IMR-90 (cell line): ENCODE measurements around the gene NDC80. TPM values are rescaled to one million over a fixed set of nuclear protein-coding genes. Genes with fewer than 3 reads are reported as not detected.

Source experiments
- ATAC-seq: fragments of 200-7000 bp; cut with Tn5 transposase; 2 replicates; pipeline ENCODE4 v1.9.1; 2020; ENCODE audit warnings: low read depth, mild to moderate bottlenecking, moderate library complexity
- BruUV-seq: library from RNA; stranded (reverse); fragments of 400-500 nt; replicated peaks from 2 replicates; lab custom pipeline; 2021; lab: Mats Ljungman, UMichigan
- CTCF ChIA-PET: fragments of 300-600 bp; formaldehyde crosslinking; extraction: SDS; loops from one replicate; lab custom pipeline; 2021; ENCODE audit warnings: antibody characterized with exemption; lab: Yijun Ruan, JAX
- POLR2A ChIA-PET: fragments of 300-600 bp; sonication (Branson Sonifier 250); formaldehyde crosslinking; loops from one replicate; lab custom pipeline; 2022; ENCODE audit warnings: antibody characterized with exemption; ENCODE audit not compliant: unreplicated experiment; lab: Charles Lee
- DNase-seq: peaks from one replicate; pipeline ENCODE4 v3.0.0; 2013
- H2AFZ ChIP-seq: replicated peaks from 2 replicates; pipeline ENCODE3; 2013; ENCODE audit warnings: low read length, mild to moderate bottlenecking; ENCODE audit not compliant: poor library complexity
- H2AK5ac ChIP-seq: 2 replicates; pipeline ENCODE4 v1.6.1; 2013; ENCODE audit warnings: low read depth, low read length, inconsistent platforms
- H2AK9ac ChIP-seq: replicated peaks from 2 replicates; pipeline ENCODE3; 2013; ENCODE audit warnings: mild to moderate bottlenecking, low read depth, low read length, moderate library complexity; ENCODE audit not compliant: poor library complexity
- H2BK120ac ChIP-seq: 2 replicates; pipeline ENCODE4 v1.6.1; 2013; ENCODE audit warnings: low read depth, low read length, inconsistent platforms
- H2BK15ac ChIP-seq: 3 replicates; pipeline ENCODE4 v1.6.1; 2013; ENCODE audit warnings: low read depth, low read length, inconsistent platforms
- H2BK20ac ChIP-seq: 2 replicates; pipeline ENCODE4 v1.6.1; 2013; ENCODE audit warnings: low read depth, mild to moderate bottlenecking, inconsistent platforms, low read length, moderate library complexity
- H2BK5ac ChIP-seq: 2 replicates; pipeline ENCODE4 v1.6.1; 2013; ENCODE audit warnings: mild to moderate bottlenecking, low read depth, low read length, inconsistent platforms; ENCODE audit not compliant: poor library complexity, severe bottlenecking
- H3K14ac ChIP-seq: replicated peaks from 2 replicates; pipeline ENCODE4 v1.6.1; 2013; ENCODE audit warnings: low read depth, low read length, inconsistent platforms
- H3K18ac ChIP-seq: 2 replicates; pipeline ENCODE4 v1.6.1; 2013; ENCODE audit warnings: low read depth, low read length, control low read depth
- H3K23ac ChIP-seq: 2 replicates; pipeline ENCODE4 v1.6.1; 2013; ENCODE audit warnings: low read depth, low read length, inconsistent platforms
- H3K27ac ChIP-seq: 2 replicates; pipeline ENCODE4 v1.5.1; 2013; ENCODE audit warnings: mild to moderate bottlenecking, control low read depth, low read length; ENCODE audit not compliant: insufficient read depth
- H3K27me3 ChIP-seq: 2 replicates; pipeline ENCODE4 v1.6.1; 2013; ENCODE audit warnings: low read length; ENCODE audit not compliant: control insufficient read depth, insufficient read depth
- H3K36me3 ChIP-seq: 2 replicates; pipeline ENCODE4 v1.6.1; 2013; ENCODE audit warnings: low read length, mixed read lengths; ENCODE audit not compliant: control insufficient read depth, insufficient read depth
- H3K4ac ChIP-seq: 2 replicates; pipeline ENCODE4 v1.6.1; 2013; ENCODE audit warnings: low read depth, low read length, inconsistent platforms
- H3K4me1 ChIP-seq: 2 replicates; pipeline ENCODE4 v1.6.1; 2013; ENCODE audit warnings: low read length, mixed read lengths; ENCODE audit not compliant: control insufficient read depth, insufficient read depth
- H3K4me2 ChIP-seq: 2 replicates; pipeline ENCODE4 v1.6.1; 2013; ENCODE audit warnings: low read depth, mild to moderate bottlenecking, control low read depth, low read length, moderate library complexity
- H3K4me3 ChIP-seq: 2 replicates; pipeline ENCODE4 v1.5.1; 2013; ENCODE audit warnings: low read depth, mild to moderate bottlenecking, control low read depth, low read length, moderate library complexity; ENCODE audit not compliant: insufficient read depth
- H3K56ac ChIP-seq: 2 replicates; pipeline ENCODE4 v1.6.1; 2013; ENCODE audit warnings: low read length, inconsistent platforms; ENCODE audit not compliant: insufficient read depth; ENCODE audit errors: extremely low read depth
- H3K79me1 ChIP-seq, 2 experiments: 2 replicates each; pipeline ENCODE4 v1.6.1; 2013; ENCODE audit warnings: low read length in 2 of 2, inconsistent platforms in 1 of 2, low read depth in 1 of 2
- H3K9ac ChIP-seq: 2 replicates; pipeline ENCODE4 v1.6.1; 2013; ENCODE audit warnings: low read depth, low read length, control low read depth
- H3K9me1 ChIP-seq: 2 replicates; pipeline ENCODE4 v1.6.1; 2013; ENCODE audit warnings: low read length, inconsistent platforms; ENCODE audit not compliant: insufficient read depth
- H3K9me3 ChIP-seq: 2 replicates; pipeline ENCODE4 v1.6.1; 2013; ENCODE audit warnings: low read length; ENCODE audit not compliant: control insufficient read depth, insufficient read depth
- H4K20me1 ChIP-seq: 2 replicates; pipeline ENCODE4 v1.6.1; 2013; ENCODE audit warnings: low read length, inconsistent platforms; ENCODE audit not compliant: insufficient read depth
- H4K5ac ChIP-seq: 2 replicates; pipeline ENCODE4 v1.6.1; 2013; ENCODE audit warnings: mild to moderate bottlenecking, low read depth, low read length, control low read depth
- H4K8ac ChIP-seq, 2 experiments: 2 replicates each; pipeline ENCODE4 v1.6.1; 2013; ENCODE audit warnings: low read depth in 2 of 2, low read length in 2 of 2, control low read depth in 1 of 2, inconsistent platforms in 1 of 2
- H4K91ac ChIP-seq: 2 replicates; pipeline ENCODE4 v1.6.1; 2013; ENCODE audit warnings: low read depth, low read length, inconsistent platforms; ENCODE audit not compliant: insufficient read depth
- CEBPB ChIP-seq: IDR thresholded peaks from 2 replicates; pipeline ENCODE4 v1.6.1; 2012; ENCODE audit warnings: low read depth, low read length, improper control_type of control experiment
- NFE2L2 ChIP-seq: fragments of 150-350 bp; IDR thresholded peaks from 2 replicates; pipeline ENCODE4 v1.6.1; 2016; ENCODE audit warnings: low read depth, mild to moderate bottlenecking, low read length
- POLR2A ChIP-seq: IDR thresholded peaks from 2 replicates; pipeline ENCODE4 v1.6.1; 2012; ENCODE audit warnings: mild to moderate bottlenecking, low read depth, low read length
- RAD21 ChIP-seq: IDR thresholded peaks from 2 replicates; pipeline ENCODE4 v1.6.1; 2012; ENCODE audit warnings: low read length, improper control_type of control experiment
- RFX5 ChIP-seq: IDR thresholded peaks from 2 replicates; pipeline ENCODE4 v1.8.0; 2012; ENCODE audit warnings: low read depth, mild to moderate bottlenecking, low read length, moderate library complexity
- WGBS, 2 experiments: methylation state at CpG; one replicate each; pipeline versions ENCODE4 v1.1.5 to v1.1.7; 2013; ENCODE audit warnings: missing lambda C conversion rate in 2 of 2; ENCODE audit not compliant: insufficient read length in 1 of 2; ENCODE audit errors: extremely low coverage in 2 of 2; 5-methylcytosine and 5-hydroxymethylcytosine counted together
- dilution Hi-C: fragments of 300-500 bp; cut with HindIII; formaldehyde crosslinking; loops from one replicate; pipeline ENCODE4 v1.14.3; 2018; ENCODE audit warnings: low sequenced_read_pairs; ENCODE audit not compliant: unreplicated experiment
- in situ Hi-C: fragments of 300-500 bp; cut with MboI; formaldehyde crosslinking; loops from 3 replicates; pipeline ENCODE4 v1.14.3; 2019; ENCODE audit warnings: low sequenced_read_pairs, inconsistent platforms, mixed read lengths
- intact Hi-C: fragments of 100-400 bp; cut with micrococcal nuclease; formaldehyde crosslinking; loops from 2 replicates; pipeline ENCODE4 v1.10.0; 2022
- polyA plus RNA-seq, 3 experiments: library from polyadenylated mRNA; depleted of rRNA; stranded (reverse); fragments of >200 nt; gene quantifications; 2 replicates each; pipeline ENCODE4 v1.2.3, GENCODE V29; 2012; ENCODE audit warnings: low replicate concordance in 1 of 3
- total RNA-seq: library from RNA; depleted of rRNA; stranded (reverse); fragments of >200 nt; gene quantifications from 2 replicates; pipeline ENCODE4 v1.2.3, GENCODE V29; 2012
- TF ChIP-seq, protein P1 (sequence below): conservative IDR thresholded peaks from 2 replicates; pipeline ENCODE4 v1.5.1; 2012; ENCODE audit warnings: mild to moderate bottlenecking, low read depth, low read length, improper control_type of control experiment

The NDC80 gene
- total and polyA plus RNA-seq, 2 of the 4 experiments (the other 2 are of a cell fraction), result 11.8 to 15.5 TPM

DNA sequence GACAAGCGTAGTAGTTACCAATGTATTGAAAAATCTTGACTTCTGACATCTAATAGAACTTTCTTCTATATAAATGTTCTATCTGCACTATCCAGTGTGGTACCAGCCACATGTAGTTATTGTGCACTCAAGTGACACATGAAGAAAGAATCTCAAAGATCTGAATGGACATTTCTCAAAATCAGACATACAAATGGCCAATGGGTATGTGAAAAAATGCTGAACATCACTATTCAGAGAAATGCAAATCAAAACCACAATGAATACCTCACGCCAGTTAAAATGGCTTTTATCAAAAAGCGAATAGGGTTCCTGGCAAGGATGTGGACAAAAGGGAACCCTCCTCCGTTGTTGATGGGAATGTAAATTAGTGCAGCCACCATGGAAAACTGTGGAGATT is 46.7 kb downstream of the NDC80 start:
- no peaks in the 10 kb centered on the region for H3K27me3 ChIP-seq
- H3K79me1 ChIP-seq, result no peaks in the 10 kb centered on the region; a peak in 1 of 4 replicates
- H3K9ac ChIP-seq, result no peak overlapping the region
- no peak overlapping the region for H2AFZ ChIP-seq
- H3K4me3 ChIP-seq, result no peak overlapping the region
- H3K9me3 ChIP-seq, result no peaks in the 10 kb centered on the region
- no peak overlapping the region for H4K8ac ChIP-seq
- peak; percentile 60 for ATAC-seq
- H3K18ac ChIP-seq, result no peak overlapping the region
- H2BK5ac ChIP-seq, result no peak overlapping the region
- H4K91ac ChIP-seq, result no peak overlapping the region
- peaks cover 2% of the 10 kb centered on the region for H3K36me3 ChIP-seq
- intact Hi-C loops (no loop called here), in situ Hi-C loops (no loop called here), dilution Hi-C loops (no loop called here)
- no peak overlapping the region for H2BK120ac ChIP-seq
- POLR2A ChIA-PET, result no interaction called here
- H2BK15ac ChIP-seq, result no peak overlapping the region
- BruUV-seq, result no TSS peak
- no peak overlapping the region for H3K14ac ChIP-seq
- DNase-seq, result peak; percentile 27
- H3K4me2 ChIP-seq, result no peak overlapping the region
- no peak overlapping the region for H2BK20ac ChIP-seq
- no peaks in the 10 kb centered on the region for H3K4me1 ChIP-seq
- no peak overlapping the region for H2AK5ac ChIP-seq
- TF ChIP-seq RAD21 (no peak), CEBPB (no peak), NFE2L2 (no peak), RFX5 (no peak), POLR2A (no peak)
- TF ChIP-seq, protein P1, sequence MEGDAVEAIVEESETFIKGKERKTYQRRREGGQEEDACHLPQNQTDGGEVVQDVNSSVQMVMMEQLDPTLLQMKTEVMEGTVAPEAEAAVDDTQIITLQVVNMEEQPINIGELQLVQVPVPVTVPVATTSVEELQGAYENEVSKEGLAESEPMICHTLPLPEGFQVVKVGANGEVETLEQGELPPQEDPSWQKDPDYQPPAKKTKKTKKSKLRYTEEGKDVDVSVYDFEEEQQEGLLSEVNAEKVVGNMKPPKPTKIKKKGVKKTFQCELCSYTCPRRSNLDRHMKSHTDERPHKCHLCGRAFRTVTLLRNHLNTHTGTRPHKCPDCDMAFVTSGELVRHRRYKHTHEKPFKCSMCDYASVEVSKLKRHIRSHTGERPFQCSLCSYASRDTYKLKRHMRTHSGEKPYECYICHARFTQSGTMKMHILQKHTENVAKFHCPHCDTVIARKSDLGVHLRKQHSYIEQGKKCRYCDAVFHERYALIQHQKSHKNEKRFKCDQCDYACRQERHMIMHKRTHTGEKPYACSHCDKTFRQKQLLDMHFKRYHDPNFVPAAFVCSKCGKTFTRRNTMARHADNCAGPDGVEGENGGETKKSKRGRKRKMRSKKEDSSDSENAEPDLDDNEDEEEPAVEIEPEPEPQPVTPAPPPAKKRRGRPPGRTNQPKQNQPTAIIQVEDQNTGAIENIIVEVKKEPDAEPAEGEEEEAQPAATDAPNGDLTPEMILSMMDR, result no peak
- no peak overlapping the region for H3K23ac ChIP-seq
- H3K27ac ChIP-seq, result no peak overlapping the region
- CTCF ChIA-PET, result no interaction called here
- no peak overlapping the region for H4K5ac ChIP-seq
- no peak overlapping the region for H3K56ac ChIP-seq
- H3K4ac ChIP-seq, result no peak overlapping the region
- H4K20me1 ChIP-seq, result no peaks in the 10 kb centered on the region
- no CpG with 5 or more reads among the region's 4 CpGs for WGBS, 2 experiments
- no peak overlapping the region for H2AK9ac ChIP-seq
- H3K9me1 ChIP-seq, result no peaks in the 10 kb centered on the region
